Left renal pelvis (tissue), 4 donors: Measurements from ENCODE around the gene BID. TPM values are rescaled to one million over a fixed set of nuclear protein-coding genes. Genes with fewer than 3 reads are reported as not detected.

Experiments used
- DNase-seq, 4 donors: peaks; one replicate each; pipeline ENCODE4 v3.0.0-alpha.2; 2013; ENCODE audit warnings: low read depth in 4 of 4, low spot score in 3 of 4
- polyA plus RNA-seq, 4 donors: library from polyadenylated mRNA; unstranded; fragments of 120-200 nt; gene quantifications; one replicate each; pipeline ENCODE4 v1.2.1, GENCODE V29; 2013; ENCODE audit not compliant: insufficient read length in 4 of 4

The BID gene
- polyA plus RNA-seq, 4 donors = 10.9 to 25.4 (median 17.2) TPM

- no peak for DNase-seq
Observed at GRCh38 chr22:17804331-17805080, 30.2 kb upstream of the BID start.

GRCh38 chr22:17803609-17804270 lies 29.5 kb upstream of the BID start:
- no peak for DNase-seq

- no peak for DNase-seq
Observed at GRCh38 chr22:17802822-17803221, 28.6 kb upstream of the BID start.

GRCh38 chr22:17802411-17802810 lies 28.1 kb upstream of the BID start:
- no peak for DNase-seq

GRCh38 chr22:17797721-17798559 lies 23.7 kb upstream of the BID start:
- DNase-seq = no peak

- no peak for DNase-seq
Observed at GRCh38 chr22:17796695-17797094, 22.4 kb upstream of the BID start.

- DNase-seq = no peak
Observed at GRCh38 chr22:17795661-17796548, 21.6 kb upstream of the BID start.

GRCh38 chr22:17794726-17795542 lies 20.7 kb upstream of the BID start:
- no peak for DNase-seq

GRCh38 chr22:17792854-17793434 lies 18.7 kb upstream of the BID start:
- no peak for DNase-seq

- DNase-seq = no peak
Observed at GRCh38 chr22:17792299-17792698, 18.0 kb upstream of the BID start.

GRCh38 chr22:17791196-17791595 lies 16.9 kb upstream of the BID start:
- no peak for DNase-seq

- DNase-seq = no peak
Observed at GRCh38 chr22:17789379-17790200, 15.3 kb upstream of the BID start.

- no peak for DNase-seq
Observed at GRCh38 chr22:17788528-17789378, 14.5 kb upstream of the BID start.

GRCh38 chr22:17787716-17788330 lies 13.6 kb upstream of the BID start:
- DNase-seq = no peak

- DNase-seq = no peak
Observed at GRCh38 chr22:17787241-17787640, 13.0 kb upstream of the BID start.

GRCh38 chr22:17786435-17787161 lies 12.3 kb upstream of the BID start:
- no peak for DNase-seq
